ENCODE results near the gene IFIT5.
"Not testable (repeated sequence)": the region's sequence is repeated elsewhere in the genome, so short reads cannot be mapped to it uniquely, and the experiment has no call there.

IFIT5 gene

DNA sequence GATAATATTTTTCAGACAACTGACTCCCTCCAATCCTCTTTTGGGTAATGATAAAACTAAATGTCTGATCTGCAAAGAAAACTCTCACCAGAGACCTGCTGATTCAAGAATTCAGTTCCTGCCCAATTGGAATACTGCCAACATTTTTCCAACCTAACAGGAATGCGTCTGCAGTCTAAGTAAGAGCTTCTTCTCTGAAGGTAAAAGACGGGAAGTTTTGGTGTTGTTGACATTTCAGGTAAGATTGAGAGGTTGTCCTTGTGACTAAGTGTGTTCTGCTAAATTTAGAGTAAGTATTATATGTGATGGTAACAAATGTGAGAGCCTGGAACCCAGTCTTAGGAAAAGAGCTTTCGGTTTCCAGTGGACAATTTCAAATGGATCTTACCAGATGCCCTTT lies 17.6 kb downstream of the IFIT5 start:
- Histone ChIP-seq H3K9me3 (ENCODE audit: control insufficient read depth, insufficient read depth, low read length) (no peaks in the 10 kb centered on the region), H3K4me1 (ENCODE audit: insufficient read depth, low read length) (peaks cover 8% of the 10 kb centered on the region; the same call in 1 of the 2 replicates), H3K9ac (ENCODE audit: low read depth, low read length) (no peak overlapping the region), H3K36me3 (ENCODE audit: insufficient read depth, low read length) (no peaks in the 10 kb centered on the region)

DNA sequence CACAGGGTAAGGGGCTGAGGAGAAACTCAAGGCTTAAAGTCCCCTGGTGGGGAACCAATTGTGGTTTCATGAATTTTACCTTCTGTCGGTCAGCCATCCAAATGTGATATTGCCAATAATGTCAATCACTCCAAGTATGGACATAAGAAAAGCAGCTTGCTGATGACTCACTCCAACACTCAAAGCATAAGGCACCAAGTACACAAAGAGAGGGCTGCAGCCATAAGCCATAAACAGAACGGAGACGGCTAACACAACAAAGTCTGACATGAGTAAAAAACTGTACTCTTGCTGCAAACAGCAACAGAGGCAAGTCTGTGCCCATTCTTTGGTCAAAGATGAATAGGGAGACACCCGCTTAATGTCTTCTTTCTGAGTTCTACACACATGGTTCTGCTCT lies 24.2 kb downstream of the IFIT5 start:
- no peak overlapping the region for H3K9ac ChIP-seq (ENCODE audit: low read depth, low read length)

DNA sequence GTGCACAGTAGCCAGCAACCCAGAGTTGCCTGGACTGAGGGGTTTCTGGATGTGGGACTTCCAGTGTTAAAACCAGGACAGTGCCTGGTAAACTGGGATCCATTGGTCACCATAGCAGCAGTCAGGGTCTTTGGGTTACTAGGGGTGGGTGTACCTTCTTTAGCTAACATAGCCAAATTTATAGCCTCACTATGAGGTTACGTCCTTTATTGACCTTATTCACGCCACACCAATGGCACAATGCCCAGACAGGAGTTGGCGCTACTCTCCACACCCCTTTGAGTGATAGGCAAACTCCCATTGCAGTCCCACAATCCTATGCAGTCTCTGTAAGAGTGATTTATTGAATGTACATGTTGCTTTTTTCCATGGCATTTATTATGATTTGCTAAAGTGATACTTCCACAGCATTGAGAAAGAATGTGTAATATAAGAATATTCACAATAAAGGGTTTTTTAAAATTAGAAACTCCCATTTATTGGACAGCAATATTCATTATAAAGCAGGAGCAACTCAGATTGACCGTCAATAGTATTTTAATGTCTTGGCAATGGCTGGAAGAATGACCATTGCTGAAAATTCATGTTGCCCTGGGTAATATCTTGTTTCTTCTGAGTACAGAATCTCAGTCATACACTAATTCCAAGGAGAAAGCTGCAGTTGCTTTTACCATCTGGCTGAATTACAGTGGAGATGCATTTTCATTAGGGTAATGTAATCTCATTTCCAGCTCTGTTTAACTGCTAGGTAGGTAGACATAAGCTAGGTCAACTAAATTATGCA lies 26.1 kb downstream of the IFIT5 start:
- Histone ChIP-seq H3K9ac (ENCODE audit: low read depth, low read length) (no peak overlapping the region), H3K9me3 (ENCODE audit: control insufficient read depth, insufficient read depth, low read length) (0 out of 2 replicates have a peak, but pooled peaks cover 4% of the 10 kb centered on the region), H3K4me1 (ENCODE audit: insufficient read depth, low read length) (no peaks in the 10 kb centered on the region), H3K36me3 (ENCODE audit: insufficient read depth, low read length) (no peaks in the 10 kb centered on the region)

More for the DNA sequence above, 24.2 kb downstream of the IFIT5 start:
- Histone ChIP-seq H3K36me3 (ENCODE audit: insufficient read depth, low read length) (no peaks in the 10 kb centered on the region), H3K9me3 (ENCODE audit: control insufficient read depth, insufficient read depth, low read length) (no peaks in the 10 kb centered on the region), H3K4me1 (ENCODE audit: insufficient read depth, low read length) (no peaks in the 10 kb centered on the region; the same call in 1 of the 2 replicates)

DNA sequence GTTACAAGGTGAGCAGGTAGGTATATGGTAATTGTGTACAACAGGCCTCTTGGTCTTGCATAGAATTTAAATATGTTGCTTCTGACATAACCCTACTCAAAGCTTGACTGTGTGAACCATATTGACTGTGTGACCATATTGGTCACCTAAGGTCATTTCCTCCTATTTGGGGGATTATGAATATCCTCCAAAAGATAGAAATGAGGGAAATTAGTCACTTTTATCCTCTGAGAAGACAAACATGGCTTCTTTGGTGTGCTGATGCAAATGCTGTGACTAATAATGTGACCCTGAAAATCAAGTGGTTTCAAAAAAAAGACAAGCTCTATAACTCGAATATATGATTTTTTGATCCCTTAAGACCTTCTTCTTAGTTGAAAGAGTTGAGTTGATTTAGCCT lies 27.9 kb downstream of the IFIT5 start:
- Histone ChIP-seq H3K9ac (ENCODE audit: low read depth, low read length) (no peak overlapping the region), H3K9me3 (ENCODE audit: control insufficient read depth, insufficient read depth, low read length) (0 out of 2 replicates have a peak, but pooled peaks cover 4% of the 10 kb centered on the region), H3K4me1 (ENCODE audit: insufficient read depth, low read length) (no peaks in the 10 kb centered on the region), H3K36me3 (ENCODE audit: insufficient read depth, low read length) (no peaks in the 10 kb centered on the region)

DNA sequence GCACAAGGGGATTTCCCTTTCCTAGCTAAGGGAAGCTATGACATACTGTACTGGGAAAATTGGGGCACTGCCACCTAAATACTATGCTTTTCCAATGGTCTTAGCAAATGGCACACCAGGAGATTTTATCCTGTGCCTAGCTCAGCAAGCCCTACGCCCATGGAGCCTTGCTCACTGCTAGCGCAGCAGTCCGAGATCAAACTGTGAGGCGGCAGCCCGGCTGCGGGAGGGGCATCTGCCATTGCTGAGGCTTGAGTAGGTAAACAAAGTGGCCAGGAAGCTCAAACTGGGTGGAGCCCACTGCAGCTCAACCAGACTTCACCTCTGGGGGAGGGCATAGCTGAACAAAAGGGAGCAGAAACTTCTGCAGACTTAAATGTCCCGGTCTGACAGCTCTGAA lies 30.5 kb downstream of the IFIT5 start:
- H3K9ac ChIP-seq (ENCODE audit: low read depth, low read length); H3K36me3 ChIP-seq (ENCODE audit: insufficient read depth, low read length); H3K9me3 ChIP-seq (ENCODE audit: control insufficient read depth, insufficient read depth, low read length); H3K4me1 ChIP-seq (ENCODE audit: insufficient read depth, low read length): not testable (repeated sequence)

DNA sequence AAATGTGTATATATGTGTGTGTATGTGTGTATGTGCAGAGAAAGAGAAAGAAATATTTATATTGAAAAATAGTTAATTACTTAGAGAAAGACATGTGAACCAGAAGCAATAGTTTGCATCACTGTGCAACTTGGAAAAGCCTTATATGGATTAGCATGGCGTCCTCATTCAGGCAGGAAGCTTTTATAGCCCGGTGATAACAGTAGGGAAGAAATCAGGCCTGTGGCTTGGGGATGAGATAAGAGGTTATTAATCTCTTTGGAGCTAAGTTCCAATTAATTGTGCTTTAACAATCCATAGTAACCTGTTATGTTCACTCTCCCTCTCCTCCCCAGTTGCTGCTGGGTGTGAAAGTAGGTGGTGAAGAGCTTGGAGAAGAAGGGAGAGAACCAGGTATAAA lies 36.5 kb downstream of the IFIT5 start:
- Histone ChIP-seq H3K9ac (ENCODE audit: low read depth, low read length) (no peak overlapping the region), H3K36me3 (ENCODE audit: insufficient read depth, low read length) (no peaks in the 10 kb centered on the region), H3K9me3 (ENCODE audit: control insufficient read depth, insufficient read depth, low read length) (no peaks in the 10 kb centered on the region), H3K4me1 (ENCODE audit: insufficient read depth, low read length) (peaks cover 3% of the 10 kb centered on the region; the same call in 1 of the 2 replicates)

DNA sequence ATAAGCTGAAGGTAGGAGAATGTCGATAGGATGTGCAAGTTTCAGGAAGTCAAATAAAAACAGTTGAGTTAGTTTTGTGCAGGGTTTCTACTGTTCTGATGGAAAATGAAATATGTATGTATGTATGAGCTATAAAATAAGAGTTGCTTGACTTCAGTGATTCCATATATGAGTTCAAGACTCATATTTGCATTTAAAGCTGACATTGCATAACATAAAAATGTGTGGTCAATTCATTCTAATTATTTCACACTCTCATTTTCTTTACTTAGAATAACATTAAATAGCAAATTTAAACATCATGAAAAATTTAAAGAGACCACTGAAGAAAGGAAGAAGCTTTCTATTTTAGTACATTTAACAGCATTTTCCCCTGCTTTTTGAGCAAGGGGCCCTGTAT lies 37.8 kb downstream of the IFIT5 start:
- Histone ChIP-seq H3K9ac (ENCODE audit: low read depth, low read length) (no peak overlapping the region), H3K4me1 (ENCODE audit: insufficient read depth, low read length) (peaks cover 3% of the 10 kb centered on the region; the same call in 1 of the 2 replicates), H3K9me3 (ENCODE audit: control insufficient read depth, insufficient read depth, low read length) (no peaks in the 10 kb centered on the region), H3K36me3 (ENCODE audit: insufficient read depth, low read length) (no peaks in the 10 kb centered on the region)

DNA sequence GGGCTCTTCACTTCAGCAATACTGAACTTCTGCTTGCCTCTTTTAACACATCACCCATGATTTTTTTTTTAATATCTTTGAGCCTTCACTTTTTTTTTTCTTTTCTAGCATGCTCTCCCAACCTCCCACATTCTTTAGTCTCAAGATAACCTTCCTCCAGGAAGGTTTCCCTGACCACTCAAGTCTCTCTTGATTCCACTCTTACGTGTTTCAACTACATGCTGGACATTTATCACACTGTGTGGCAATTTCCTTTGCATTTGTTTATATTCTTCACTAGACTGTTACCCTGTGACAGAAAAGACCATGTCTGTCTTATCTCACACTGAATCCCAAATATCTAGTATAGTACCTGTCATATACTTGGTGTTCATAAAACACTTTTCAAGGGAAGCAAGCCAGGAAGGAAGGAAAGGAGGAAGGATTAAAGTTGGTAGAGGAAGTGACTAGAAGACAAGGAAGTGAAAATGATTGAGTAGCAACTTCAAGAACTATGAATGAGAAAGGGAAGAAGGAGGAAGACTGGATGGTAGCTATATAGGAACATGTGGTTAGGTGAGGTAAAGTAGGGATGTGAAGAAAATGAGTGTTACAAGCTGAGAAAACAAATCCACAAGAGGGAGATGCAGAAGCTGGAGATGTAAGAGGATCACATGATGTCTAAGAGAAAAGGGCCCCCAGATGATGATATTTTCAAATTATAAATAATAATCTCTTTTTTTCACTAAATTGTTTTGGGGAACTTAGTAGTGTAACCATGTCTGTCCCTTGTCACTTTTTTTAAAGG lies 40.4 kb downstream of the IFIT5 start:
- Histone ChIP-seq H3K9ac (ENCODE audit: low read depth, low read length) (no peak overlapping the region), H3K36me3 (ENCODE audit: insufficient read depth, low read length) (no peaks in the 10 kb centered on the region), H3K4me1 (ENCODE audit: insufficient read depth, low read length) (peaks cover 3% of the 10 kb centered on the region; the same call in 1 of the 2 replicates), H3K9me3 (ENCODE audit: control insufficient read depth, insufficient read depth, low read length) (no peaks in the 10 kb centered on the region)

DNA sequence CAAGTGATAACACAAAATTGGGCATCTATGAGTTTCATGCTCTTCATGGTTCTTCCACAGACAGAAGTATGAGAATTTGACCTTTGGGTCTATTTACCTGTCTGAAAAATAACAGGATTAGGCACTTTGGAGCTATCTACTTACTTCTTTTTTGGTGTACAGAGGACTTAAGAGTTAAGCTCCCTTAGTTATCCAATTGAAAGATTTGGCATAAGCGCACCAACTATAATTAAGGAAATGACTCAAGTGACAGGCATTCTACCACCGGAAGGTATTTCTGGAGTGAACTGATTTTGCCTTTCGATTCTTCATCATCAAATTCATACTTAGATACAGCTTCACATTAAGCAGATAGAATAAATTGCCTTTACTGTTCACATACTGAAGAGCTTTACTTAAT lies 43.9 kb downstream of the IFIT5 start:
- no peak overlapping the region for H3K9ac ChIP-seq (ENCODE audit: low read depth, low read length)
- H3K36me3 ChIP-seq (ENCODE audit: insufficient read depth, low read length), result no peaks in the 10 kb centered on the region
- no peaks in the 10 kb centered on the region for H3K9me3 ChIP-seq (ENCODE audit: control insufficient read depth, insufficient read depth, low read length)
- no peaks in the 10 kb centered on the region for H3K4me1 ChIP-seq (ENCODE audit: insufficient read depth, low read length)

DNA sequence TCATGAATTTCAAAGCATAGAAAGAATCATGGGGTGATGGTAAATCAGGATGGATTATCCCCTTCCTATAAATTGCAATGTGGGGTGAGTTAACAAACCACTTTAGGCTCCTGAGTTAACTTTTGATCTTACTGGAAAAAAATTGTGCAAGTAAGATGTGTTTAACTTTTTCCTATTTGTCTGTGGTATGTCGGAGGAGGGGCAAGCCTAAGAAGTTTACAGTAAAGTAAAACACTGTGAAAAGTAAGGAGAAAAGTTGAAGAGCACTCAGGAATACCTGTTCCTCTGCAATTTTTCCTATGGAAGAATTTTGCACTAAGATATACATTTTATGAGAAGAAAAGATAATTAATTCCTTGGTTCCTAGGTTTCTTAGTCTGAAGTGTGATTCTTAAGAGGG lies 44.4 kb downstream of the IFIT5 start:
- H3K9ac ChIP-seq (ENCODE audit: low read depth, low read length), result no peak overlapping the region
- H3K36me3 ChIP-seq (ENCODE audit: insufficient read depth, low read length), result no peaks in the 10 kb centered on the region
- H3K9me3 ChIP-seq (ENCODE audit: control insufficient read depth, insufficient read depth, low read length), result no peaks in the 10 kb centered on the region
- H3K4me1 ChIP-seq (ENCODE audit: insufficient read depth, low read length), result no peaks in the 10 kb centered on the region

DNA sequence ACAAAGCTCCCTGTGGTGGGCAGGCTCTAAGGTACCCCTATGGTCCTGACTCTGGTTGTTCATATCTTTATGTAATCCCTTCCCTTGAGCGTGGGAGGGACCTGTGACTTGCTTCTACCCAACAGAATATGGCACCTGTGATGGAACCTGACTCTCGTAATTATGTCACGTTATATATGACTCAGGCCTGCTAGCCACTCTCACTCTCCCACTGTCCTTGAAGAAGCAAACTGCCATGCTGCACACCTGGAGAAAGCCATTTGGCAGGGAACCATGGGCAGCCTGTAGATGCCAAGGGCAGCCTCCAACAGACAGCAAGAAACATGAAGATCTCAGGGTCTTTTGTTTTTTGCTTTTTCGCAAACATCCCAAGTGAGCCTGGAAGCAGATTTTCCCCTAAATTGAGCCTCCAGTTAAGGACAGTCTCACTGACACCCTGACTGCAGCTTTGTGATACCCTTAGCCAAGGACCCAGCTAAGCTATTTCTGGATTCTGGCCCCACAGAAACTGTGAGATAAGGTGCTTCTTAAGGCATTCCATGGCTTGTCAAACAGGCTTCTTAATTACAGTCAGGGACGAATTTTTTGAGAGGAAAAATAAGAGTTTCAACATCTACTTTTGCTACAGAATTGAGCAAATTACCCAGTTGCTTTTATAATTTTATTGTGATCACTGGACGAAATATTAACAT lies 49.6 kb downstream of the IFIT5 start:
- Histone ChIP-seq H3K4me1 (ENCODE audit: insufficient read depth, low read length) (0 out of 2 replicates have a peak, but pooled peaks cover 3% of the 10 kb centered on the region), H3K36me3 (ENCODE audit: insufficient read depth, low read length) (no peaks in the 10 kb centered on the region), H3K9ac (ENCODE audit: low read depth, low read length) (no peak overlapping the region), H3K9me3 (ENCODE audit: control insufficient read depth, insufficient read depth, low read length) (no peaks in the 10 kb centered on the region)

DNA sequence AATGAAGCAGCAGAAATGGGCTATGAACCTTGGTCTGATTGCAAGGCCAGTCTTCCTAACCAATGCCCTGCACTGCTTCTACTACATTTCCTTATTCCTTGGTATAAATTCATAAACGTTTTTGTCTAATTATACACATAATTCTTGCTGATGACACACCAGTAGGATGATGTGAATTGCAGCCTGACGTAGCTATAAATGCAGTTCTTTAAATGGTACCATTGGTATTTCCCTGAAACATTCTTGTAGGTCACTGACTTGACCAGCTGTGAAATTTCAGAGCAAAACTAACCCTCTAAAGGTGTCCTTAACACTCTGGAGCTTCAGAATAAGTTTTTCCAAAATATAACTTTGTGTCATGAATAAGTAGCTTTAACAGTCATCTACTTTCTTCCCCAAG lies 50.8 kb downstream of the IFIT5 start:
- no peaks in the 10 kb centered on the region for H3K9me3 ChIP-seq (ENCODE audit: control insufficient read depth, insufficient read depth, low read length)
- H3K9ac ChIP-seq (ENCODE audit: low read depth, low read length), result no peak overlapping the region
- H3K36me3 ChIP-seq (ENCODE audit: insufficient read depth, low read length), result no peaks in the 10 kb centered on the region
- 0 out of 2 replicates have a peak, but pooled peaks cover 3% of the 10 kb centered on the region for H3K4me1 ChIP-seq (ENCODE audit: insufficient read depth, low read length)

DNA sequence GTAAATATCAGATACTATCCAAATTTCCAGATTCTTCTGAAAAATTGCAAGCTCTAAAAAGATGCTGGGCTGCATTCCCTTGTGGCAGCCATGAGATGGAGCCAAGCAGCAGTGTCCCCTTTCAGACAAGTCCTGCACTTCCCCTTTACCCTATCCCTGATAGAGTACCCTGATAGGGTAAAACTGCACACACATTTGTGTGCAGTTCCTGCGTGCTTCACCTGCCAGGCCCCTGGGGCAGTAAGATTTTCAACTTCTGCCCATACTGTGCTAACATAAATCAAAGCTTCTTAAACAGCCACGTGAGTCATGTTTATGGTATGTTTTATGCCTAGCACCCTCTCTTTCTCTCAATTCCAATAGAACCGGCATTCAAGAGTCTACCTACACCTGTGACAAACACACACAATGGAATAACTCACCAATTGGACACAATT lies 52.2 kb downstream of the IFIT5 start:
- Histone ChIP-seq H3K4me1 (ENCODE audit: insufficient read depth, low read length) (0 out of 2 replicates have a peak, but pooled peaks cover 3% of the 10 kb centered on the region), H3K9me3 (ENCODE audit: control insufficient read depth, insufficient read depth, low read length) (no peaks in the 10 kb centered on the region), H3K36me3 (ENCODE audit: insufficient read depth, low read length) (no peaks in the 10 kb centered on the region), H3K9ac (ENCODE audit: low read depth, low read length) (no peak overlapping the region)

DNA sequence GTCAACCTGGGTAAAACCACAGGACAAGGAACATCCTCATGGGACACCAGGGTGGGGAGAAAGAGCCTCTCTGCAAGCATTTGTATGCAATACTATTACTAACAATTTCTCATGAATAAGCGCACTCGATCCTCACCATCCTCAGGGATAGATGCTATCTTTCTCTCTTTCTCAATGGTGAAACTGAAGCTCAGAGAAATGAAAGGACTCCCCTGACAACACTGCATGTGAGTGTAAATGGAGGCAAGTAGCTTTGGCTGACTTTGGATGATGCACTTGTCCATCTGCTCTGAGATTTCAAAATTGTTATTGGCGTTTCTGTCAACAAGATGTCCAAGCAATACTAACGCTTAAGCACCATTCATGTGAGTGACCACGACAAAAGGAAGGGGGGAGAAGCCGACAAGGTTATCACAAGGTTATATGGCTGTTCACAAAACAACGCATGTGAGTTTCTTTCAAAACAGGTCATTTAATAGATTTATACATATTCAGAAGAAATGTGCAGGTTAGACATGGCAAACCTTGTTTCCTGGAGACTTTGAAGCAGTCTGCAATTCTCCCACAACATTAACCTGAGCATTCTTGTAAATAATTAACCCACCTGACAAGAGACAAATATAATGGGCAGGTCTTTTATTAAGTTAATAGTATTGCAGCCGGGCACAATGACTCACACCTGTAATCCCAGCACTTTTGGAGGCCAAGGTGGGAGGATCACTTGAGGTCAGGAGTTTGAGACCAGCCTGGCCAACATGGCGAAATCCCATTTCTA lies 54.0 kb downstream of the IFIT5 start:
- H3K9me3 ChIP-seq (ENCODE audit: control insufficient read depth, insufficient read depth, low read length), result no peaks in the 10 kb centered on the region
- H3K4me1 ChIP-seq (ENCODE audit: insufficient read depth, low read length), result 0 out of 2 replicates have a peak, but pooled peaks cover 3% of the 10 kb centered on the region
- no peaks in the 10 kb centered on the region for H3K36me3 ChIP-seq (ENCODE audit: insufficient read depth, low read length)
- H3K9ac ChIP-seq (ENCODE audit: low read depth, low read length), result no peak overlapping the region

Measured in ES-I3 (cell line).